ENCODE results near the gene SLC4A7. TPM values are rescaled to one million over a fixed set of nuclear protein-coding genes. Genes with fewer than 3 reads are reported as not detected.

The SLC4A7 gene
- total RNA-seq, 1 donor from 2014 or later = 28.6 TPM

DNA sequence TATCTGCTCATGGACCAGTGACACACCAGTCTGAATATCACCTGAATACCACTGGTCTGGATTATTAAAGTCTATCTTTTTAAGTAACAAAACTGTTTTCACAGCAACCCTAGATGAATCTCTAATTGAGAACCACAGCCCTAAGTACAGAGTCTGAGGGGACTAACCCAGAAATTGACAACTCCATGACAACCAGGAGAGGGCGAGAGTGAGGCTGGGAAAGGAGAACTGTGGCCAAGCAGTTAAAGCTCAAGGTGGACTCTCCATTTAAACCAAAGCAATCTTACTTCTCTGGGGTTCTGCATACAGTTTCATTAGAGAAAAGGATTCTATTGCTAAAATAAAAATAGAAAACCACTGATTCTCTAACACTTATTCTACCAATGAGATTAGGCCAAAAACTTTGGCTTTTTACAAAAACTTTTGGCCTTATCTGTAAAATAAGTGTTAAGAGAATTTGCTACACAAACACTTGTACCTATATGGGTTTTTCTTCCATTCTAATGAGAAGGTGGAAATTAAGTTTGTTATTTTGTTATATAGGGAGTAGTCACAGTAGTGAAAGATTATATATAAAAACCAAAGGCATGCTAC lies 126.4 kb downstream of the SLC4A7 start:
- Histone ChIP-seq H3K4me3 (ENCODE audit: low read depth, low read length) (no peak overlapping the region), H3K36me3 (ENCODE audit: control insufficient read depth, insufficient read depth, low read length) (no peaks in the 10 kb centered on the region), H3K27me3 (ENCODE audit: control insufficient read depth, insufficient read depth, low read length) (no peaks in the 10 kb centered on the region)
- DNase-seq (ENCODE audit: low read depth) = no peak
- TF ChIP-seq, protein P1, sequence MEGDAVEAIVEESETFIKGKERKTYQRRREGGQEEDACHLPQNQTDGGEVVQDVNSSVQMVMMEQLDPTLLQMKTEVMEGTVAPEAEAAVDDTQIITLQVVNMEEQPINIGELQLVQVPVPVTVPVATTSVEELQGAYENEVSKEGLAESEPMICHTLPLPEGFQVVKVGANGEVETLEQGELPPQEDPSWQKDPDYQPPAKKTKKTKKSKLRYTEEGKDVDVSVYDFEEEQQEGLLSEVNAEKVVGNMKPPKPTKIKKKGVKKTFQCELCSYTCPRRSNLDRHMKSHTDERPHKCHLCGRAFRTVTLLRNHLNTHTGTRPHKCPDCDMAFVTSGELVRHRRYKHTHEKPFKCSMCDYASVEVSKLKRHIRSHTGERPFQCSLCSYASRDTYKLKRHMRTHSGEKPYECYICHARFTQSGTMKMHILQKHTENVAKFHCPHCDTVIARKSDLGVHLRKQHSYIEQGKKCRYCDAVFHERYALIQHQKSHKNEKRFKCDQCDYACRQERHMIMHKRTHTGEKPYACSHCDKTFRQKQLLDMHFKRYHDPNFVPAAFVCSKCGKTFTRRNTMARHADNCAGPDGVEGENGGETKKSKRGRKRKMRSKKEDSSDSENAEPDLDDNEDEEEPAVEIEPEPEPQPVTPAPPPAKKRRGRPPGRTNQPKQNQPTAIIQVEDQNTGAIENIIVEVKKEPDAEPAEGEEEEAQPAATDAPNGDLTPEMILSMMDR (IDR thresholded peaks at IDR 0.05; ENCODE audit: insufficient read depth, low read length, poor library complexity, severe bottlenecking) = peak; percentile 81

DNA sequence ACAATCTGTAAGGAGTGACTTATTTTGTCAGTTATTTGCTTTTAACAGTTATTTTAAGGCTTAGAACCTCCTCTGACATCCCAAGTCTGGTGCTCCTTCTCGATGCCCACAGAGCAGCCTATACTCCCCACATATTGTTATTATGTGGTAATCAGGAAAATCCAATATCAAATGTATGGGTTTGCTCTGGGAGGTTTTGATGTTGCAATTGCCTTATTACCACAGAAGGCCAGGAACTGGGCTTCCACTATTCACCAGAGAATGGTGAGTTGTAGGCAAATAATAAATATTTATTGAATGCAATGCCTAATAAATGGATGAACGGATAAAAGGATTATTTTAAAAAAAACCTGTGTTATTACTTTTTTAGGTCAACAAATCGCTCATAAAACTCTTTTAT lies 127.2 kb downstream of the SLC4A7 start:
- H3K4me3 ChIP-seq (ENCODE audit: low read depth, low read length) = no peak overlapping the region
- no peaks in the 10 kb centered on the region for H3K36me3 ChIP-seq (ENCODE audit: control insufficient read depth, insufficient read depth, low read length)
- no peak for DNase-seq (ENCODE audit: low read depth)
- no peaks in the 10 kb centered on the region for H3K27me3 ChIP-seq (ENCODE audit: control insufficient read depth, insufficient read depth, low read length)
- TF ChIP-seq, protein P1 (IDR thresholded peaks at IDR 0.05; ENCODE audit: insufficient read depth, low read length, poor library complexity, severe bottlenecking) = no peak

DNA sequence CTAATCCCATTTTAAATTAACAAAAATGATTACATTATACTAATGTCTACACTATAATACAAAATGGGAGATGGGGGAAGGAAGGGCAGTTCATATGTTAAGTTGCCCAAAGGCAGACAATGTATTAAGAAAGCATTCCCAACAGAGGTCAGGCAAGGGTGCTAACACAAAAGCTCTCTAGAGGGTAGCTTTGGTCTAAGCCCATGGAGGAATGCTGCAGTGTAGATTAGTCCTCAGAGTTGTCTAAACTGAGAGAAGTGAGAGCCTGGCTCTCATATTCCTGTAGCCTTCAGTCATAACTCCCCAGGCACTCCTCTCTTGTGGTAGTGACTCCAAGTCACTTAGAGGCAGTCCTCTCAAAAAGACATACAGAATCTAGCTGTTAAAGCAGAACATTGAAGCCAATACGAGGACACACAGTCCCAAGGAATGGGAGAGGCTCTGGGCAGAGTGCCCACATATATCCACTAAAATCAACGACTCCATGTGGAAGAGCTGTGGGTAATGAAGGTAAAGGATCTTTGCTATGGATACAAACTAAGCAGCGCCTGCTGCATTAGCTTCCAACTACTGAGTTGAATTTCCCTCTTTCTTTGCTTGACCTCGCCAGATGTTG lies 129.5 kb downstream of the SLC4A7 start:
- TF ChIP-seq, protein P1 (IDR thresholded peaks at IDR 0.05; ENCODE audit: insufficient read depth, low read length, poor library complexity, severe bottlenecking) = no peak
- no peak for DNase-seq (ENCODE audit: low read depth)
- Histone ChIP-seq H3K27me3 (ENCODE audit: control insufficient read depth, insufficient read depth, low read length) (no peaks in the 10 kb centered on the region), H3K4me3 (ENCODE audit: low read depth, low read length) (no peak overlapping the region), H3K36me3 (ENCODE audit: control insufficient read depth, insufficient read depth, low read length) (no peaks in the 10 kb centered on the region)

DNA sequence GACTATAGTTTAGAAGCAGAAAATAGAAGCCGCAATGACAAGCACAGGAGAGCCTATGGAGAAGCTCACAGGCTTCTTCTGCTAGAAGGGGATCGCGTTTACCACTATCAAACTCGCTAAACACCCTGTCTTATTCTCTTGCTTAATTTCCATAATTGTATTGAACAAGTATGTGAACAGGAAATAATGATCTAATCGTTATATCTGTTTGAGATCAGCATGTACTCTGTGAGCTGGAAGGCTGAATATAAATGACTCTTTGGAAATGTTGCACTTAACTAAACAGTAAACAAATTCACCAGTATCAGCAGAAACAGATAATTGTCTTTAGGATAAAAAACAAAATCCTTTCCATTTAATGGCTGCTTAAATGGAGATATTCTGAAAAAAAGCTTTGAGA lies 130.0 kb downstream of the SLC4A7 start:
- Histone ChIP-seq H3K27me3 (ENCODE audit: control insufficient read depth, insufficient read depth, low read length) (no peaks in the 10 kb centered on the region), H3K4me3 (ENCODE audit: low read depth, low read length) (no peak overlapping the region), H3K36me3 (ENCODE audit: control insufficient read depth, insufficient read depth, low read length) (no peaks in the 10 kb centered on the region)
- no peak for DNase-seq (ENCODE audit: low read depth)
- TF ChIP-seq, protein P1 (IDR thresholded peaks at IDR 0.05; ENCODE audit: insufficient read depth, low read length, poor library complexity, severe bottlenecking) = no peak

DNA sequence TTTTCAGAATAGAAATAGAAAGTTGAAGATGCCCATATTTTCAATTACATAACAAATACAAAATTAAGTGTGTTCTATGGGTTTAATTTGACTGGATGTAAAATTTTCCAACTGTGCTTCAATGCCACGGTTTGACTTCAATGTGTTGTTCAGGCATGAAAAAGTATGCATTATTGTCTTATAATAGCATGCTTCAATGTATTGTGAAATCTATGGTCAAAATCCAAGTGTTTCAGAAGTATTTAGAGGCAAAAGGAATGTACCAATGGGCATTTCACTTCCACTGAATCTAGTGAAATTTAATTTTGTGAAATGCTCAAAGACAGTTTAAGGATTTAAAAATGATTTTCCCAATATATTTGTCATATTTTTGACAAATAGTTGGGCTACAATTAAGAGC lies 131.0 kb downstream of the SLC4A7 start:
- Histone ChIP-seq H3K4me3 (ENCODE audit: low read depth, low read length) (no peak overlapping the region), H3K36me3 (ENCODE audit: control insufficient read depth, insufficient read depth, low read length) (no peaks in the 10 kb centered on the region), H3K27me3 (ENCODE audit: control insufficient read depth, insufficient read depth, low read length) (no peaks in the 10 kb centered on the region)
- TF ChIP-seq, protein P1 (IDR thresholded peaks at IDR 0.05; ENCODE audit: insufficient read depth, low read length, poor library complexity, severe bottlenecking) = no peak
- DNase-seq (ENCODE audit: low read depth) = no peak

DNA sequence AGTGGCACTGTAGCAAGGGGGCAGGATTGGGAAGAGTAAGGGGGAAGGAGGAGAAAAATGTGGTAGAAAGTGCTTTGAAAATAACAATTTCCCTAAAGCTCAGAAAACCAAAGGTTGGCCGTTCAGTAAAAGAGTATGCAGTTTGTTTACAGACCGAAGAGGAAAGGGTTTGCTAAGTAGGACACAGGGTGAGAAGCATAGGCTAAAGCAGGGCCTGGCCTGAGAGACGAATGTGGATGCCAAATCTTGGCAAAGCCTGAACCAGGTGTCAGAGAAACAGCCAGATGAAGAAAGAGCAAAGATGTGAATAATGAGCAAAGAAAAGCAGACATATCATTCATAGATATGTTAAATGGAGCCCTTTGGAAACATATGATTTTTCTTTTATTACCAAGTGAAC lies 132.1 kb downstream of the SLC4A7 start:
- no peaks in the 10 kb centered on the region for H3K36me3 ChIP-seq (ENCODE audit: control insufficient read depth, insufficient read depth, low read length)
- no peaks in the 10 kb centered on the region for H3K27me3 ChIP-seq (ENCODE audit: control insufficient read depth, insufficient read depth, low read length)
- no peak for DNase-seq (ENCODE audit: low read depth)
- TF ChIP-seq, protein P1 (IDR thresholded peaks at IDR 0.05; ENCODE audit: insufficient read depth, low read length, poor library complexity, severe bottlenecking) = no peak
- H3K4me3 ChIP-seq (ENCODE audit: low read depth, low read length) = no peak overlapping the region

Data from kidney epithelial cell (primary cell).